Spleen (tissue), 7 donors: Measurements from ENCODE around the gene TIMM17B.

Source experiments
- POLR2AphosphoS5 ChIP-seq, 3 donors: sonication (generic); formaldehyde crosslinking; IDR thresholded peaks; one replicate each; pipeline ENCODE4 v1.5.1; 2017; ENCODE audit warnings: antibody characterized with exemption in 3 of 3
- TF ChIP-seq, protein P1 (sequence below), 11 experiments: fragments of 200-600 bp in 7 of 11; fragments of 450-650 bp in 4 of 11; sonication (generic) in 4 of 11; IDR thresholded peaks in 8 of 11; conservative IDR thresholded peaks in 3 of 11; 1 replicate in 7 of 11; 2 replicates in 4 of 11; pipeline versions ENCODE4 v1.4.0 to v1.8.0; 2016 to 2021; ENCODE audit warnings: antibody characterized with exemption in 11 of 11, inconsistent platforms in 4 of 11, mild to moderate bottlenecking in 1 of 11
- donor health status: DM: no; HTN: no; CAD: no; lungs with moderate emphysema.
- donor health status: DM: no; HTN: no; CAD: no.
- donor health status: DM: no; HTN: no; CAD: no.

- TF ChIP-seq, protein P1, sequence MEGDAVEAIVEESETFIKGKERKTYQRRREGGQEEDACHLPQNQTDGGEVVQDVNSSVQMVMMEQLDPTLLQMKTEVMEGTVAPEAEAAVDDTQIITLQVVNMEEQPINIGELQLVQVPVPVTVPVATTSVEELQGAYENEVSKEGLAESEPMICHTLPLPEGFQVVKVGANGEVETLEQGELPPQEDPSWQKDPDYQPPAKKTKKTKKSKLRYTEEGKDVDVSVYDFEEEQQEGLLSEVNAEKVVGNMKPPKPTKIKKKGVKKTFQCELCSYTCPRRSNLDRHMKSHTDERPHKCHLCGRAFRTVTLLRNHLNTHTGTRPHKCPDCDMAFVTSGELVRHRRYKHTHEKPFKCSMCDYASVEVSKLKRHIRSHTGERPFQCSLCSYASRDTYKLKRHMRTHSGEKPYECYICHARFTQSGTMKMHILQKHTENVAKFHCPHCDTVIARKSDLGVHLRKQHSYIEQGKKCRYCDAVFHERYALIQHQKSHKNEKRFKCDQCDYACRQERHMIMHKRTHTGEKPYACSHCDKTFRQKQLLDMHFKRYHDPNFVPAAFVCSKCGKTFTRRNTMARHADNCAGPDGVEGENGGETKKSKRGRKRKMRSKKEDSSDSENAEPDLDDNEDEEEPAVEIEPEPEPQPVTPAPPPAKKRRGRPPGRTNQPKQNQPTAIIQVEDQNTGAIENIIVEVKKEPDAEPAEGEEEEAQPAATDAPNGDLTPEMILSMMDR (IDR thresholded peaks at IDR 0.05 in 8 of 11, conservative IDR thresholded peaks at IDR 0.05 in 3 of 11) = no peak
- peak in 2 of 3 donors; percentile 25 to 40 for TF ChIP-seq POLR2AphosphoS5 (IDR thresholded peaks at IDR 0.05)
Observed at GRCh38 chrX:48923771-48924170, 26.2 kb upstream of the TIMM17B start.
